Stomach smooth muscle (tissue), 2 donors: Measurements from ENCODE around the gene SLCO4A1.

Experiments used
- H3K27ac ChIP-seq: one replicate; pipeline ENCODE4 v1.7.0; 2013; ENCODE audit warnings: mild to moderate bottlenecking, low read length, inconsistent platforms
- H3K27me3 ChIP-seq, 2 donors: one replicate each; pipeline ENCODE4 v1.7.0; 2013; ENCODE audit warnings: low read length in 2 of 2; ENCODE audit not compliant: insufficient read depth in 2 of 2, control insufficient read depth in 1 of 2
- H3K36me3 ChIP-seq, 2 donors: one replicate each; pipeline ENCODE4 v1.7.0; 2013; ENCODE audit warnings: low read length in 2 of 2; ENCODE audit not compliant: control insufficient read depth in 2 of 2, insufficient read depth in 2 of 2
- H3K4me1 ChIP-seq: one replicate; pipeline ENCODE4 v1.7.0; 2013; ENCODE audit warnings: low read length; ENCODE audit not compliant: control insufficient read depth, insufficient read depth
- H3K4me3 ChIP-seq, 2 donors: one replicate each; pipeline ENCODE4 v1.7.0; 2013; ENCODE audit warnings: low read length in 2 of 2
- H3K9ac ChIP-seq, 2 donors: one replicate each; pipeline ENCODE4 v1.7.0; 2013; ENCODE audit warnings: low read length in 2 of 2, mild to moderate bottlenecking in 1 of 2
- H3K9me3 ChIP-seq, 2 donors: one replicate each; pipeline ENCODE4 v1.7.0; 2013; ENCODE audit warnings: low read length in 2 of 2; ENCODE audit not compliant: control insufficient read depth in 2 of 2
- donor health status: healthy.
- donor health status: Pancreatic carcinoma.

The SLCO4A1 gene

GRCh38 chr20:62646851-62647520, 4.7 kb downstream of the SLCO4A1 start:
- Histone ChIP-seq H3K27me3 (peaks cover 23 to 30% of the 10 kb centered on the region in 2 donors), H3K9ac (no peak overlapping the region), H3K4me3 (no peak overlapping the region), H3K9me3 (no peaks in the 10 kb centered on the region), H3K36me3 (no peaks in the 10 kb centered on the region), H3K27ac (no peak overlapping the region), H3K4me1 (peaks cover 30% of the 10 kb centered on the region)

DNA sequence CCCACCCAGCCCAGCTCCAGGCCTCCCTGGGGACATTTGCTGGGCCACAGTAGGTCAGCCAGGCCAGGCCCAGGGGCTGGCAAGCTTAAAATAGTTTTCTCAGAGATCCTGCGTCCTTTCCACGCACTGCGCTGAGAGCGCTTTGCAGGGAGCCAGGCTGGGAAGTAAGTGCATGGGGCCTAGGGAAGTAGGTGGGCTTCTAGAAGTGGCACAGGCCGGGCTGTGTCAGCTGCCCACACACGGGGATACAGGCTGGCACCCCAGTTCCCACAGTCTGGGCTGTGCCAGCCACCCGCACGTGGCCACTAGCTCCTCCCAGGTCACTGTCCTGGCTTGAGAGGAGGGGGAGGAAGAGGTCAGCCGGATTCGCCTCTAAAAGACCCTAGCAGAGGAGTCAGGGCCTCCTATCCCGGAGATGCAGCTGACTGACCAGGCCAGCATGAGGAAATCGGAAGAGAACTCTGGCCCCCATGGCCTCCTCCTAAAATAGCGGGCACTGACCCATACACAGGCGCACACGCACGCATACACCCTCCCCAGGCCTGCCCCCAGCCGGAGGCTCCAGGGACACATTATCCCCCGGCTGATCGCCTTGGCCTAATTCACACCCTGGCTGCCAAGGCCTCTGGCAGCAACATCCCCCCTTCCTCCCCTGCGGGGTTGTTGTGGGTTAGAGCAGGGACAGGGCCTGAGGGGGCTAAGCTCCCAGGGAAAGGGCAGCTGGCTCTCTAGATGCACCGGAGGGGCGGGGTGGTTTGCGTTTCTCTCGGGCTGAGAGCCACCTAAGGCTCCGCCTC, 5.4 kb downstream of the SLCO4A1 start:
- Histone ChIP-seq H3K4me1 (peaks cover 30% of the 10 kb centered on the region), H3K27me3 (peaks cover 21 to 28% of the 10 kb centered on the region in 2 donors), H3K27ac (no peak overlapping the region), H3K36me3 (no peaks in the 10 kb centered on the region), H3K4me3 (no peak overlapping the region), H3K9me3 (no peaks in the 10 kb centered on the region), H3K9ac (no peak overlapping the region)

GRCh38 chr20:62648318-62648995, 6.2 kb downstream of the SLCO4A1 start:
- Histone ChIP-seq H3K4me3 (no peak overlapping the region), H3K27me3 (peaks cover 16 to 21% of the 10 kb centered on the region in 2 donors), H3K27ac (no peak overlapping the region), H3K9ac (no peak overlapping the region), H3K4me1 (peaks cover 29% of the 10 kb centered on the region), H3K9me3 (no peaks in the 10 kb centered on the region), H3K36me3 (no peaks in the 10 kb centered on the region)

DNA sequence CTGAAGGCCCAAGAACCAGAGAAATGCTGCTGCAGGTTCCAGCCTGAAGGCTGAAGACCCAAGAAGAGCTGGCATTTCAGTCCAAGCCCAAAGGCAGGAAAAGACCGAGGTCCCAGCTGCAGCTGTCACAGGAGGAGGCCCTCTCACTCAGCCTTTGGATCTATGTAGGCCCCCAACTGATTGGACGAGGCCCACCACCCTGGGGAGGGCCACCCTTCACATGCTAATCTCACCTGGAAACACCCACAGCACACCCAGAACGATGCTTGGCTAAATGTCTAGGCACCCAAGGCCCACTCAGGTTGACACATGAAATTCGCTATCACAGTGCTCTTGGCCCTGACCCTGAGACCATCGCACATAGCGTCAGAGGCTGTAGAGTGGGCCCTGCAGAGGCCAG, 6.8 kb downstream of the SLCO4A1 start:
- H3K27ac ChIP-seq = no peak overlapping the region
- no peaks in the 10 kb centered on the region for H3K36me3 ChIP-seq
- H3K4me3 ChIP-seq = no peak overlapping the region
- peaks cover 9 to 15% of the 10 kb centered on the region in 2 donors for H3K27me3 ChIP-seq
- H3K4me1 ChIP-seq = peaks cover 26% of the 10 kb centered on the region
- H3K9me3 ChIP-seq = no peaks in the 10 kb centered on the region
- no peak overlapping the region for H3K9ac ChIP-seq

DNA sequence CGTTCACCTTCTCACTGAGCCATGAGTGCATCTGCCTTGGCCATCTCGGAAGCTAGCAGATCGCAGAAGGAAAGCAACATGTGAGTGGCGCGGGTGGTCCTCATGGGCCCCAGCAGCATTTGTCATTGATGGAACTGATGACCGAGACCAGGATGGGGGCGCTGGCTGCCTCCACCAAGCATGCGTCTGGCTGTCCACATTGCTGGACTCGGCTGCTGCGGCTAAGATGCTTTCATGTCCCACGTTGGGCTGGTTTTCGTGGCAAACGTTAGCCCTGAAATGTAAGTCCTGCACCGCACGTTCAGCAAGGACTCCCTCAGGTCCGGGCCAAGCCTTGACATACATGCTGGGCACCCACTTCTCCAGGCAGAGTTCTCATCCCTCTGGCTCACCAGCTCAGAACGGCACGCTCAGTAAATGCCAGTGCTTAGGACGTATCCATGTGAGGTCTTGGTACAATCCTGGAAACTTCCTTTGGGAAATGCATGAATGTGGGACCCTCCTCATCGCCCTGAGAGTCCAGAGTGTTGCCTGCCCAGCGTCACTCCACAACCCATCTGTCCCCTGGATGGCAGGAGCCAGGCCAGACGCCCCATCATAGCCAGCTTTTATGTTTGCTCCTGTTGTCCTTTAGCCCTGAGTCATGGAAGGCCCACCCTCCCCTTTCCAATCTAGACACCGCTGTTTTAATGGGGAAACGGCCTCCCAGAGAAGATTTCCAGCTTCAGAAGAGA, 8.4 kb downstream of the SLCO4A1 start:
- H3K27ac ChIP-seq = peak overlapping the region; percentile 87
- no peak overlapping the region for H3K9ac ChIP-seq
- H3K4me3 ChIP-seq = no peak overlapping the region
- H3K4me1 ChIP-seq = peaks cover 30% of the 10 kb centered on the region
- no peaks in the 10 kb centered on the region for H3K36me3 ChIP-seq
- peaks cover 0 to 5% of the 10 kb centered on the region in 2 donors for H3K27me3 ChIP-seq
- H3K9me3 ChIP-seq = no peaks in the 10 kb centered on the region

GRCh38 chr20:62651285-62652021, 9.2 kb downstream of the SLCO4A1 start:
- Histone ChIP-seq H3K4me3 (peak overlapping the region; percentile 32 to 49), H3K4me1 (peaks cover 28% of the 10 kb centered on the region), H3K27ac (peak overlapping the region; percentile 87), H3K36me3 (no peaks in the 10 kb centered on the region), H3K9me3 (no peaks in the 10 kb centered on the region), H3K9ac (no peak overlapping the region), H3K27me3 (no peaks in the 10 kb centered on the region)

DNA sequence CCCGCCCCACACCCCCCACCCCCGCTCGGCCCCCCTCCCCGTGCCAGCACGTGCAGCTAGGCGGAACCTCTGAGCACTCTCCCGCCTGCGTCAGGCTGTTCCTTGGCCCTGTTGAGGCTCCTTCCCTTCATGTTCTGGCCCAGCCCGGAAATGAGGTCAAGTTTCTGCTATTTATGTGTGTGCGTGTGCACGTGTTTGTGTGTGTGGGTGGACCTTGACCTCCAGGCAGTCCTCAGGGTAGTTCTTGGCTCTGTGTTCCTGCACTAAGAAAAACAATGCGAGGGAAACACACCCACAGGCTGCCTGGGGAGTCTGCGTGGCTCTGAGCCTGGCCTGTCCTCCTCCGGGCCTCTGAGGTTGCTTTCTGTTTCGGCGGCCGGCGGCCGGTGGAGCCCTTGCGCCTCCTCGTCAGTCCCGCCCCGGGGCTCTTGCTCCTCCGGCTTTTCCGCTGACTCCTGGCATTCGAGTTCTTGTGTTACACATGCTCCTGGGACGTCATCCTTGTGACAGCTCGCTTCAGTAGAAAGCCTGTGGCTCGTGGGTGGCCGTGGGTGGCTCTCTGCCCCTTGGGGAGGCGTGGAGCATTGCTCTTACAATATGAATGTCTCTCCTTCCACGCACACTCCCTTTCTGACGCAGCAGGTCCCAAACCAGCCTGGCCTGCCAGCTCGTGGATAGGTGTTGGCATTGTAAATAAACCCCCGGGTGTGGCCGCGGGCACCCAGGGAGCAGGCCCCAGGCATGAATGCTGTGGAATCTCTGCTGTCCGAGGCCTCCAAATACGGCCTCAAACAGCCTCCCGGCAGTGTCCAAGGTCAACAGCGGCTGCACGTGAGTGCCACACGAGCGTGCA, 10.0 kb downstream of the SLCO4A1 start:
- H3K27me3 ChIP-seq = no peaks in the 10 kb centered on the region
- H3K4me1 ChIP-seq = peaks cover 27% of the 10 kb centered on the region
- H3K36me3 ChIP-seq = no peaks in the 10 kb centered on the region
- peak overlapping the region; percentile 76 to 78 for H3K9ac ChIP-seq
- peak overlapping the region; percentile 60 to 68 for H3K4me3 ChIP-seq
- no peaks in the 10 kb centered on the region for H3K9me3 ChIP-seq
- H3K27ac ChIP-seq = peak overlapping the region; percentile 98

- Histone ChIP-seq H3K27ac (peak overlapping the region; percentile 98), H3K4me1 (peaks cover 25% of the 10 kb centered on the region), H3K36me3 (no peaks in the 10 kb centered on the region)
These were observed 10.6 kb downstream of the SLCO4A1 start for GRCh38 chr20:62652894-62653305.

DNA sequence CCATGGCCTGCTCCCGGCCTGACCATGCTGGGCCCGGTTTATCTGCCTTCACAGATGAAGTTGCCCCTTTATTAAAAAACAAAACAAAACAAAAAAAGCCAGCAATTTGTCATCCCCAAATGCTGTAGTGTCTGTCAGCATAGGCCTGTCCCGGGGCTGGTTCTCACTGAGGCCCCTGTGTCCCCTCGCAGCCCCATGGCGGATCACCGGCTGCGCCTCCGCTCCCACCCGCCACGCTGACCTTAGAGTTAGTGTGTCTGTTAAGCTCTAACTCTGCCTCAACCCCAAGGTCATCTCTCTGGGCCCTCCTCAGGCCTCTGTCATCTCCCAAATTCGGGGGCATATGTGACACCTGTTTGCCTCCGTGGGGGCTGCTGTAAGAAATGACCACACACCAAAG, 11.1 kb downstream of the SLCO4A1 start:
- H3K9ac ChIP-seq = peak overlapping the region in 1 of 2 donors; percentile 78
- no peaks in the 10 kb centered on the region for H3K9me3 ChIP-seq
- peak overlapping the region; percentile 98 for H3K27ac ChIP-seq
- H3K4me3 ChIP-seq = no peak overlapping the region
- peaks cover 25% of the 10 kb centered on the region for H3K4me1 ChIP-seq
- no peaks in the 10 kb centered on the region for H3K36me3 ChIP-seq
- no peaks in the 10 kb centered on the region for H3K27me3 ChIP-seq

More at GRCh38 chr20:62652894-62653305, 10.6 kb downstream of the SLCO4A1 start:
- no peaks in the 10 kb centered on the region for H3K27me3 ChIP-seq
- H3K9me3 ChIP-seq = no peaks in the 10 kb centered on the region
- H3K4me3 ChIP-seq = peak overlapping the region in 1 of 2 donors; percentile 68
- peak overlapping the region; percentile 76 to 78 for H3K9ac ChIP-seq
